ENCODE data around the gene SYNE3.

GRCh38 chr14:95533822-95534221 lies 17.4 kb upstream of the SYNE3 start:
- no peak for TF ChIP-seq POLR2A (IDR thresholded peaks at IDR 0.05)
- no peak for TF ChIP-seq CTCF (IDR thresholded peaks at IDR 0.05)
